T-cell (primary cell): ENCODE data around the gene DLAT. TPM values are rescaled to one million over a fixed set of nuclear protein-coding genes. Genes with fewer than 3 reads are reported as not detected.

Experiments
- ATAC-seq, 4 experiments: fragments of 200-7000 bp in 3 of 4; fragments of 150-1000 bp in 1 of 4; cut with Tn5 transposase; replicated peaks in 1 of 4; 1 replicate in 3 of 4; 2 replicates in 1 of 4; pipeline ENCODE4 v1.10.0; 2021; ENCODE audit warnings: moderate library complexity in 3 of 4, mild to moderate bottlenecking in 2 of 4, moderate number of reproducible peaks in 1 of 4
- CTCF ChIA-PET, 2 donors: fragments of 300-600 bp; sonication (Branson Sonifier 250); formaldehyde crosslinking; loops; one replicate each; lab custom pipeline; 2022; ENCODE audit warnings: antibody characterized with exemption in 2 of 2; lab: Charles Lee
- POLR2A ChIA-PET, 2 donors: fragments of 300-600 bp; sonication (Branson Sonifier 250); formaldehyde crosslinking; loops; one replicate each; lab custom pipeline; 2022; ENCODE audit warnings: antibody characterized with exemption in 2 of 2; lab: Charles Lee
- DNase-seq, 35 experiments: peaks; one replicate each; pipeline versions ENCODE4 v3.0.0 to v3.0.0-alpha.2; 2013 to 2023
- H3K27ac ChIP-seq: one replicate; pipeline ENCODE4 v1.5.1; 2013; ENCODE audit warnings: low read length
- H3K27me3 ChIP-seq, 2 experiments: replicated peaks in 1 of 2; 1 replicate in 1 of 2; 2 replicates in 1 of 2; pipeline versions ENCODE4 v1.6.1 to v1.7.0; 2013; ENCODE audit warnings: low read length in 1 of 2, mixed read lengths in 1 of 2; ENCODE audit not compliant: control insufficient read depth in 2 of 2, insufficient read depth in 2 of 2; ENCODE audit errors: extremely low read depth in 1 of 2
- H3K36me3 ChIP-seq, 2 donors: 1 replicate in 1 of 2; 2 replicates in 1 of 2; pipeline versions ENCODE4 v1.6.1 to v1.7.0; 2013; ENCODE audit warnings: low read length in 1 of 2; ENCODE audit not compliant: control insufficient read depth in 2 of 2, insufficient read depth in 1 of 2; ENCODE audit errors: extremely low read depth in 1 of 2
- H3K4me1 ChIP-seq, 2 experiments: 1 replicate in 1 of 2; 2 replicates in 1 of 2; pipeline versions ENCODE4 v1.6.1 to v1.7.0; 2013; ENCODE audit warnings: low read length in 2 of 2, mixed read lengths in 1 of 2; ENCODE audit not compliant: insufficient read depth in 2 of 2, control insufficient read depth in 1 of 2; ENCODE audit errors: extremely low read depth in 1 of 2
- H3K4me3 ChIP-seq, 2 donors: 1 replicate in 1 of 2; 2 replicates in 1 of 2; pipeline versions ENCODE4 v1.5.1 to v1.7.0; 2013; ENCODE audit warnings: mild to moderate bottlenecking in 2 of 2, low read length in 1 of 2, moderate library complexity in 1 of 2; ENCODE audit not compliant: control insufficient read depth in 1 of 2; ENCODE audit errors: extremely low read depth in 1 of 2
- H3K9me3 ChIP-seq: 2 replicates; pipeline ENCODE4 v1.7.0; 2013
- H3K27ac Mint-ChIP-seq, 2 donors: one replicate each; pipeline ENCODE4 v1.8.0; 2020 to 2021; ENCODE audit warnings: mild to moderate bottlenecking in 2 of 2, mixed read lengths in 2 of 2
- H3K27me3 Mint-ChIP-seq, 2 donors: one replicate each; pipeline ENCODE4 v1.8.0; 2021 to 2022; ENCODE audit warnings: mixed read lengths in 2 of 2
- H3K36me3 Mint-ChIP-seq: one replicate; pipeline ENCODE4 v1.8.0; 2021; ENCODE audit warnings: mixed read lengths
- H3K4me1 Mint-ChIP-seq, 3 donors: one replicate each; pipeline ENCODE4 v1.8.0; 2020 to 2022; ENCODE audit warnings: mixed read lengths in 3 of 3, mild to moderate bottlenecking in 1 of 3
- H3K4me3 Mint-ChIP-seq, 3 donors: one replicate each; pipeline ENCODE4 v1.8.0; 2020 to 2022; ENCODE audit warnings: mild to moderate bottlenecking in 3 of 3, mixed read lengths in 3 of 3, moderate library complexity in 3 of 3
- H3K9me3 Mint-ChIP-seq, 3 donors: one replicate each; pipeline ENCODE4 v1.8.0; 2020 to 2022; ENCODE audit warnings: mixed read lengths in 3 of 3
- WGBS: methylation state at CpG from one replicate; pipeline ENCODE4 v1.1.5; 2013; ENCODE audit warnings: missing lambda C conversion rate; ENCODE audit not compliant: insufficient coverage; 5-methylcytosine and 5-hydroxymethylcytosine counted together
- total RNA-seq, 35 experiments: library from RNA in 6 of 35; stranded (reverse) in 6 of 35; fragments of 120-200 nt in 1 of 35; gene quantifications; one replicate each; pipeline versions ENCODE4 v1.2.1 to v1.2.4 and lab custom pipeline; 2013 to 2026

Gene DLAT
- total RNA-seq, 5 donors from 2014 or later (not counting 1 experiment from before 2014, with no cell fraction given), result 13.4 to 19.8 (median 18.7) TPM

GRCh38 chr11:112012874-112013273, 12.3 kb upstream of the DLAT start:
- ATAC-seq (no peak), DNase-seq (no peak)
- Histone ChIP-seq H3K4me3 (no peak overlapping the region), H3K27ac (no peak overlapping the region), H3K4me1 (no peaks in the 10 kb centered on the region), H3K27me3 (no peaks in the 10 kb centered on the region), H3K9me3 (no peaks in the 10 kb centered on the region), H3K36me3 (no peaks in the 10 kb centered on the region)
- Mint-ChIP-seq H3K27me3 (no peaks in the 10 kb centered on the region), H3K36me3 (no peaks in the 10 kb centered on the region), H3K9me3 (no peaks in the 10 kb centered on the region), H3K4me3 (no peak overlapping the region), H3K4me1 (no peaks in the 10 kb centered on the region), H3K27ac (no peak overlapping the region)
- no CpG with 5 or more reads among the region's 4 CpGs for WGBS
- POLR2A ChIA-PET, result no interaction called here
- CTCF ChIA-PET, result no interaction called here

- ChIA-PET POLR2A (interaction anchor here in 1 of 2 donors (0.6 kb wide), 1 partner anchor 10 kb away, joined by 3 read pairs; no protein-coding TSS in a partner anchor), CTCF (interaction anchor here in 1 of 2 donors (0.6 kb wide), 1 partner anchor 9 kb away, joined by 3 read pairs; no protein-coding TSS in a partner anchor)
- Mint-ChIP-seq H3K27me3 (no peaks in the 10 kb centered on the region), H3K4me1 (no peaks in the 10 kb centered on the region), H3K27ac (no peak overlapping the region), H3K9me3 (no peaks in the 10 kb centered on the region), H3K4me3 (no peak overlapping the region), H3K36me3 (no peaks in the 10 kb centered on the region)
- ATAC-seq, result no peak
- 71% methylated on average over 1 of the region's 4 CpGs for WGBS
- H3K36me3 ChIP-seq, result no peaks in the 10 kb centered on the region
- H3K27me3 ChIP-seq, result no peaks in the 10 kb centered on the region
- H3K9me3 ChIP-seq, result no peaks in the 10 kb centered on the region
- no peaks in the 10 kb centered on the region for H3K4me1 ChIP-seq
- no peak overlapping the region for H3K4me3 ChIP-seq
- no peak for DNase-seq
- no peak overlapping the region for H3K27ac ChIP-seq
These were observed 11.6 kb upstream of the DLAT start for GRCh38 chr11:112013497-112014164.

GRCh38 chr11:112016088-112016764, 9.0 kb upstream of the DLAT start:
- H3K27ac Mint-ChIP-seq, result no peak overlapping the region
- CTCF ChIA-PET, result no interaction called here
- no peaks in the 10 kb centered on the region for H3K27me3 Mint-ChIP-seq
- POLR2A ChIA-PET, result no interaction called here
- Histone ChIP-seq H3K27ac (no peak overlapping the region), H3K4me3 (no peak overlapping the region), H3K27me3 (no peaks in the 10 kb centered on the region), H3K9me3 (no peaks in the 10 kb centered on the region), H3K4me1 (no peaks in the 10 kb centered on the region), H3K36me3 (no peaks in the 10 kb centered on the region)
- ATAC-seq (no peak), DNase-seq (no peak)
- H3K36me3 Mint-ChIP-seq, result no peaks in the 10 kb centered on the region
- H3K4me3 Mint-ChIP-seq, result no peak overlapping the region
- 87% methylated on average over 3 of the region's 13 CpGs for WGBS
- no peaks in the 10 kb centered on the region for H3K9me3 Mint-ChIP-seq
- peaks cover 0 to 2% (median 0%) of the 10 kb centered on the region in 3 donors for H3K4me1 Mint-ChIP-seq

- no peaks in the 10 kb centered on the region for H3K9me3 ChIP-seq
- no peaks in the 10 kb centered on the region for H3K36me3 ChIP-seq
- H3K27me3 Mint-ChIP-seq, result no peaks in the 10 kb centered on the region
- no peak for ATAC-seq
- no peak overlapping the region for H3K27ac Mint-ChIP-seq
- no peaks in the 10 kb centered on the region for H3K4me1 ChIP-seq
- POLR2A ChIA-PET, result interaction anchor here in 1 of 2 donors (0.6 kb wide), 2 partner anchors 17 to 85 kb away, joined by 3 to 7 read pairs; no protein-coding TSS in a partner anchor
- H3K27ac ChIP-seq, result no peak overlapping the region
- H3K9me3 Mint-ChIP-seq, result no peaks in the 10 kb centered on the region
- H3K4me1 Mint-ChIP-seq, result peaks cover 0 to 2% (median 0%) of the 10 kb centered on the region in 3 donors
- no peaks in the 10 kb centered on the region for H3K27me3 ChIP-seq
- H3K36me3 Mint-ChIP-seq, result no peaks in the 10 kb centered on the region
- no peak overlapping the region for H3K4me3 Mint-ChIP-seq
- DNase-seq, result no peak
- CTCF ChIA-PET, result interaction anchor here (0.6 kb wide), 2 partner anchors 133 to 236 kb away, joined by 3 to 4 read pairs; no protein-coding TSS in a partner anchor
- no peak overlapping the region for H3K4me3 ChIP-seq
- no CpG with 5 or more reads among the region's 1 CpG for WGBS
These were observed 8.3 kb upstream of the DLAT start for GRCh38 chr11:112016765-112017376.

- no peaks in the 10 kb centered on the region for H3K36me3 Mint-ChIP-seq
- H3K4me3 Mint-ChIP-seq, result no peak overlapping the region
- no peaks in the 10 kb centered on the region for H3K9me3 Mint-ChIP-seq
- no peaks in the 10 kb centered on the region for H3K27me3 Mint-ChIP-seq
- DNase-seq (no peak), ATAC-seq (no peak)
- no peaks in the 10 kb centered on the region for H3K36me3 ChIP-seq
- H3K9me3 ChIP-seq, result no peaks in the 10 kb centered on the region
- H3K27ac Mint-ChIP-seq, result no peak overlapping the region
- WGBS, result 100% methylated on average over 2 of the region's 4 CpGs
- no peak overlapping the region for H3K4me3 ChIP-seq
- H3K4me1 ChIP-seq, result no peaks in the 10 kb centered on the region
- no peak overlapping the region for H3K27ac ChIP-seq
- ChIA-PET POLR2A (interaction anchor here in 1 of 2 donors (0.6 kb wide), 2 partner anchors 16 to 86 kb away, joined by 3 to 7 read pairs; no protein-coding TSS in a partner anchor), CTCF (interaction anchor here (0.6 kb wide), 2 partner anchors 134 to 237 kb away, joined by 3 to 4 read pairs; no protein-coding TSS in a partner anchor)
- H3K4me1 Mint-ChIP-seq, result peaks cover 0 to 5% (median 2%) of the 10 kb centered on the region in 3 donors
- H3K27me3 ChIP-seq, result no peaks in the 10 kb centered on the region
These were observed 7.7 kb upstream of the DLAT start for GRCh38 chr11:112017538-112017937.

- Mint-ChIP-seq H3K27me3 (no peaks in the 10 kb centered on the region), H3K4me1 (peaks cover 7 to 15% (median 13%) of the 10 kb centered on the region in 3 donors), H3K36me3 (no peaks in the 10 kb centered on the region), H3K4me3 (no peak overlapping the region), H3K27ac (no peak overlapping the region), H3K9me3 (no peaks in the 10 kb centered on the region)
- DNase-seq (no peak), ATAC-seq (no peak)
- Histone ChIP-seq H3K27me3 (no peaks in the 10 kb centered on the region), H3K4me3 (no peak overlapping the region), H3K4me1 (peaks cover 0 to 7% of the 10 kb centered on the region in 2 experiments), H3K27ac (no peak overlapping the region), H3K9me3 (no peaks in the 10 kb centered on the region), H3K36me3 (no peaks in the 10 kb centered on the region)
- POLR2A ChIA-PET, result no interaction called here
- 90% methylated on average over 4 of the region's 5 CpGs for WGBS
- CTCF ChIA-PET, result interaction anchor here in 1 of 2 donors (0.5 kb wide), 1 partner anchor 150 kb away, joined by 3 read pairs; no protein-coding TSS in a partner anchor
These were observed 6.1 kb upstream of the DLAT start for GRCh38 chr11:112019066-112019465.
